Fibroblast of lung (primary cell): Measurements from ENCODE around the gene ACBD4. TPM values are rescaled to one million over a fixed set of nuclear protein-coding genes. Genes with fewer than 3 reads are reported as not detected.

Experiments used
- DNase-seq, 2 donors: peaks; one replicate each; pipeline versions ENCODE4 v3.0.0 to v3.0.0-alpha.2; 2010; ENCODE audit warnings: low read depth in 2 of 2
- H2AFZ ChIP-seq: 2 replicates; pipeline ENCODE4 v1.5.1; 2012; ENCODE audit warnings: low read length, control low read depth, inconsistent platforms
- H3K27ac ChIP-seq: 2 replicates; pipeline ENCODE4 v1.5.1; 2011; ENCODE audit warnings: low read length, control low read depth; ENCODE audit not compliant: insufficient read depth
- H3K27me3 ChIP-seq: 2 replicates; pipeline ENCODE4 v1.5.1; 2011; ENCODE audit warnings: mild to moderate bottlenecking, low read length; ENCODE audit not compliant: control insufficient read depth, insufficient read depth
- H3K36me3 ChIP-seq: 2 replicates; pipeline ENCODE4 v1.5.1; 2011; ENCODE audit warnings: low read length; ENCODE audit not compliant: control insufficient read depth, insufficient read depth
- H3K4me1 ChIP-seq: 2 replicates; pipeline ENCODE4 v1.5.1; 2011; ENCODE audit warnings: low read length; ENCODE audit not compliant: control insufficient read depth, insufficient read depth; ENCODE audit errors: extremely low read depth
- H3K4me2 ChIP-seq: 2 replicates; pipeline ENCODE4 v1.5.1; 2011; ENCODE audit warnings: low read length, control low read depth; ENCODE audit not compliant: insufficient read depth; ENCODE audit errors: extremely low read depth
- H3K4me3 ChIP-seq, 4 experiments: fragments of 200-600 bp in 1 of 4; sonication (generic) in 1 of 4; replicated peaks in 1 of 4; 2 replicates each; pipeline ENCODE4 v1.5.1; 2011 to 2016; ENCODE audit warnings: low read length in 4 of 4, low read depth in 3 of 4, mild to moderate bottlenecking in 3 of 4, control low read depth in 2 of 4, inconsistent platforms in 1 of 4, mixed read lengths in 1 of 4; ENCODE audit not compliant: insufficient read depth in 1 of 4; ENCODE audit errors: control extremely low read depth in 1 of 4
- H3K79me2 ChIP-seq: 2 replicates; pipeline ENCODE4 v1.5.1; 2012; ENCODE audit warnings: mild to moderate bottlenecking, low read length, inconsistent platforms; ENCODE audit not compliant: control insufficient read depth, insufficient read depth
- H3K9ac ChIP-seq: 2 replicates; pipeline ENCODE4 v1.5.1; 2011; ENCODE audit warnings: mild to moderate bottlenecking, low read length, control low read depth; ENCODE audit not compliant: insufficient read depth
- H3K9me3 ChIP-seq: 2 replicates; pipeline ENCODE4 v1.5.1; 2012; ENCODE audit warnings: low read depth, low read length; ENCODE audit not compliant: control insufficient read depth, insufficient read depth
- H4K20me1 ChIP-seq: 2 replicates; pipeline ENCODE4 v1.5.1; 2011; ENCODE audit warnings: low read length; ENCODE audit not compliant: control insufficient read depth, insufficient read depth; ENCODE audit errors: extremely low read depth
- CTCF ChIP-seq, 2 donors: IDR thresholded peaks in 1 of 2; conservative IDR thresholded peaks in 1 of 2; 1 replicate in 1 of 2; 2 replicates in 1 of 2; pipeline ENCODE4 v1.5.1; 2011 to 2012; ENCODE audit warnings: low read length in 2 of 2, control low read depth in 1 of 2, inconsistent platforms in 1 of 2, low read depth in 1 of 2, mild to moderate bottlenecking in 1 of 2
- EZH2 ChIP-seq: IDR thresholded peaks from 2 replicates; pipeline ENCODE4 v1.5.1; 2012; ENCODE audit warnings: low read length, control low read depth, mild to moderate bottlenecking; ENCODE audit errors: missing control alignments
- polyA plus RNA-seq, 2 donors: library from polyadenylated mRNA; depleted of rRNA in 1 of 2; stranded (reverse) in 1 of 2; unstranded in 1 of 2; fragments of >200 nt; gene quantifications; 2 replicates each; pipeline ENCODE4 v1.2.1, GENCODE V29; 2011 to 2012; ENCODE audit warnings: missing spikeins in 1 of 2
- total RNA-seq: library from RNA; depleted of rRNA; stranded (reverse); fragments of >200 nt; gene quantifications from 2 replicates; pipeline ENCODE4 v1.2.1, GENCODE V29; 2014

ACBD4 gene
- total and polyA plus RNA-seq, 2 donors (not counting 1 experiment from before 2014, with no cell fraction given): 3.4 to 18.0 TPM

- Histone ChIP-seq H3K4me3 (no peak overlapping the region), H3K27me3 (no peaks in the 10 kb centered on the region), H3K4me2 (no peak overlapping the region), H3K4me1 (no peaks in the 10 kb centered on the region), H2AFZ (no peak overlapping the region), H3K27ac (no peak overlapping the region), H3K9me3 (no peaks in the 10 kb centered on the region), H4K20me1 (no peaks in the 10 kb centered on the region), H3K36me3 (peaks cover 42% of the 10 kb centered on the region), H3K9ac (no peak overlapping the region), H3K79me2 (no peaks in the 10 kb centered on the region)
- TF ChIP-seq CTCF (conservative IDR thresholded peaks at IDR 0.05 in 1 of 2, IDR thresholded peaks at IDR 0.05 in 1 of 2; ENCODE audit: low read depth in 1 of 2, low read length in 2 of 2) (no peak), EZH2 (no peak)
- no peak for DNase-seq
These were observed 27.4 kb upstream of the ACBD4 start for GRCh38 chr17:45108051-45108450.

GRCh38 chr17:45108595-45109521 lies 26.6 kb upstream of the ACBD4 start:
- no peak for TF ChIP-seq EZH2
- peak in 1 of 2 donors; percentile 5 for TF ChIP-seq CTCF (conservative IDR thresholded peaks at IDR 0.05 in 1 of 2, IDR thresholded peaks at IDR 0.05 in 1 of 2; ENCODE audit: low read depth in 1 of 2, low read length in 2 of 2)
- no peak overlapping the region for H2AFZ ChIP-seq
- no peaks in the 10 kb centered on the region for H3K4me1 ChIP-seq
- H3K27ac ChIP-seq: no peak overlapping the region
- no peak for DNase-seq
- no peaks in the 10 kb centered on the region for H4K20me1 ChIP-seq
- H3K9ac ChIP-seq: no peak overlapping the region
- no peaks in the 10 kb centered on the region for H3K27me3 ChIP-seq
- peaks cover 40% of the 10 kb centered on the region for H3K36me3 ChIP-seq
- H3K4me3 ChIP-seq: no peak overlapping the region
- H3K4me2 ChIP-seq: no peak overlapping the region
- no peaks in the 10 kb centered on the region for H3K9me3 ChIP-seq
- no peaks in the 10 kb centered on the region for H3K79me2 ChIP-seq

- Histone ChIP-seq H3K27me3 (no peaks in the 10 kb centered on the region), H3K9me3 (no peaks in the 10 kb centered on the region), H3K79me2 (no peaks in the 10 kb centered on the region), H3K4me3 (no peak overlapping the region), H3K27ac (no peak overlapping the region), H3K9ac (no peak overlapping the region), H4K20me1 (no peaks in the 10 kb centered on the region), H3K4me2 (no peak overlapping the region), H3K4me1 (no peaks in the 10 kb centered on the region), H3K36me3 (peaks cover 22% of the 10 kb centered on the region), H2AFZ (no peak overlapping the region)
- no peak for TF ChIP-seq CTCF (conservative IDR thresholded peaks at IDR 0.05 in 1 of 2, IDR thresholded peaks at IDR 0.05 in 1 of 2; ENCODE audit: low read depth in 1 of 2, low read length in 2 of 2)
- no peak for TF ChIP-seq EZH2
- DNase-seq: peak in 1 of 2 donors; percentile 65
These were observed 24.5 kb upstream of the ACBD4 start for GRCh38 chr17:45110676-45111611.
